CD14-positive monocyte (primary cell): Measurements from ENCODE around the gene ZNF433. TPM values are rescaled to one million over a fixed set of nuclear protein-coding genes. Genes with fewer than 3 reads are reported as not detected.

Experiments
- DNase-seq, 3 donors: peaks; one replicate each; pipeline ENCODE4 v3.0.0-alpha.2; 2011 to 2022
- H2AFZ ChIP-seq: 2 replicates; pipeline ENCODE4 v1.6.0; 2012; ENCODE audit warnings: mild to moderate bottlenecking, low read depth, low read length, inconsistent platforms; ENCODE audit not compliant: insufficient read depth, poor library complexity, severe bottlenecking
- H3K27ac ChIP-seq, 2 donors: 1 replicate in 1 of 2; 2 replicates in 1 of 2; pipeline ENCODE4 v1.5.1; 2012 to 2013; ENCODE audit warnings: low read length in 2 of 2, control low read depth in 1 of 2, inconsistent platforms in 1 of 2, low read depth in 1 of 2, mild to moderate bottlenecking in 1 of 2
- H3K27me3 ChIP-seq, 2 donors: one replicate each; pipeline versions ENCODE4 v1.6.0 to v1.6.1; 2011 to 2013; ENCODE audit warnings: low read length in 2 of 2; ENCODE audit not compliant: control insufficient read depth in 2 of 2, insufficient read depth in 2 of 2
- H3K36me3 ChIP-seq, 2 donors: replicated peaks in 1 of 2; 1 replicate in 1 of 2; 2 replicates in 1 of 2; pipeline versions ENCODE4 v1.5.1 to v1.6.1; 2012 to 2013; ENCODE audit warnings: low read length in 2 of 2, control low read depth in 1 of 2, inconsistent platforms in 1 of 2, mild to moderate bottlenecking in 1 of 2; ENCODE audit not compliant: insufficient read depth in 2 of 2, control insufficient read depth in 1 of 2
- H3K4me1 ChIP-seq, 2 donors: 1 replicate in 1 of 2; 2 replicates in 1 of 2; pipeline versions ENCODE4 v1.5.1 to v1.6.1; 2012 to 2013; ENCODE audit warnings: low read length in 2 of 2, control low read depth in 1 of 2, inconsistent platforms in 1 of 2, mild to moderate bottlenecking in 1 of 2, moderate library complexity in 1 of 2; ENCODE audit not compliant: insufficient read depth in 2 of 2, control insufficient read depth in 1 of 2
- H3K4me2 ChIP-seq: replicated peaks from 2 replicates; pipeline ENCODE3; 2012; ENCODE audit warnings: low read length, moderate library complexity, mild to moderate bottlenecking; ENCODE audit not compliant: poor library complexity, severe bottlenecking; ENCODE audit errors: extremely low read depth
- H3K4me3 ChIP-seq, 3 experiments: fragments of 200-600 bp in 1 of 3; sonication (generic) in 1 of 3; replicated peaks in 1 of 3; 1 replicate in 2 of 3; 2 replicates in 1 of 3; pipeline ENCODE4 v1.5.1; 2011 to 2013; ENCODE audit warnings: low read length in 3 of 3, mild to moderate bottlenecking in 3 of 3, control low read depth in 2 of 3, low read depth in 2 of 3, inconsistent platforms in 1 of 3, moderate library complexity in 1 of 3
- H3K79me2 ChIP-seq: 2 replicates; pipeline ENCODE4 v1.6.0; 2012; ENCODE audit warnings: mild to moderate bottlenecking, control low read depth, inconsistent platforms, low read length, moderate library complexity; ENCODE audit not compliant: insufficient read depth
- H3K9ac ChIP-seq: 2 replicates; pipeline ENCODE4 v1.6.0; 2017; ENCODE audit warnings: low read length, mild to moderate bottlenecking; ENCODE audit not compliant: insufficient read depth, poor library complexity, severe bottlenecking
- H3K9me3 ChIP-seq, 2 donors: replicated peaks in 1 of 2; 1 replicate in 1 of 2; 2 replicates in 1 of 2; pipeline versions ENCODE4 v1.5.1 to v1.6.1; 2012 to 2013; ENCODE audit warnings: low read length in 2 of 2, control low read depth in 1 of 2; ENCODE audit not compliant: control insufficient read depth in 1 of 2, insufficient read depth in 1 of 2
- H4K20me1 ChIP-seq: 2 replicates; pipeline ENCODE4 v1.6.0; 2012; ENCODE audit warnings: mild to moderate bottlenecking, low read length, control low read depth, moderate library complexity; ENCODE audit not compliant: insufficient read depth
- H3K27ac Mint-ChIP-seq, 7 donors: one replicate each; pipeline ENCODE4 v1.8.0; 2020; ENCODE audit warnings: mild to moderate bottlenecking in 7 of 7, mixed read lengths in 7 of 7, moderate library complexity in 6 of 7, inconsistent platforms in 2 of 7
- H3K27me3 Mint-ChIP-seq, 3 donors: one replicate each; pipeline ENCODE4 v1.8.0; 2021 to 2022; ENCODE audit warnings: low read depth in 3 of 3, mild to moderate bottlenecking in 3 of 3, mixed read lengths in 3 of 3, moderate library complexity in 3 of 3, inconsistent platforms in 1 of 3
- H3K36me3 Mint-ChIP-seq, 2 donors: one replicate each; pipeline ENCODE4 v1.8.0; 2020; ENCODE audit warnings: mixed read lengths in 2 of 2, inconsistent platforms in 1 of 2, mild to moderate bottlenecking in 1 of 2
- H3K4me1 Mint-ChIP-seq: one replicate; pipeline ENCODE4 v1.8.0; 2020; ENCODE audit warnings: mild to moderate bottlenecking, mixed read lengths
- H3K4me3 Mint-ChIP-seq, 2 donors: one replicate each; pipeline ENCODE4 v1.8.0; 2020; ENCODE audit warnings: mild to moderate bottlenecking in 2 of 2, mixed read lengths in 2 of 2, moderate library complexity in 1 of 2
- H3K9me3 Mint-ChIP-seq, 7 donors: one replicate each; pipeline ENCODE4 v1.8.0; 2020 to 2022; ENCODE audit warnings: mixed read lengths in 7 of 7, mild to moderate bottlenecking in 6 of 7, moderate library complexity in 6 of 7, inconsistent platforms in 2 of 7
- WGBS: methylation state at CpG from one replicate; pipeline ENCODE4 v1.1.5; 2013; ENCODE audit warnings: missing lambda C conversion rate; ENCODE audit not compliant: insufficient coverage; 5-methylcytosine and 5-hydroxymethylcytosine counted together
- intact Hi-C, 2 donors: fragments of 100-400 bp; cut with micrococcal nuclease; formaldehyde crosslinking; loops; one replicate each; pipeline versions ENCODE4 v1.15.0 to v1.15.1; 2023
- polyA plus RNA-seq, 3 donors: library from polyadenylated mRNA; depleted of rRNA in 1 of 3; unstranded in 2 of 3; stranded (reverse) in 1 of 3; fragments of 300-500 nt in 2 of 3; fragments of >200 nt in 1 of 3; fragmentation: Illumina TruSeq in 2 of 3; gene quantifications; 1 replicate in 2 of 3; 2 replicates in 1 of 3; pipeline ENCODE4 v1.2.3, GENCODE V29; 2012 to 2021
- TF ChIP-seq, protein P1 (sequence below): fragments of 200-600 bp; IDR thresholded peaks from one replicate; pipeline ENCODE4 v1.8.0; 2022; ENCODE audit warnings: antibody characterized with exemption, mild to moderate bottlenecking

ZNF433 gene
- polyA plus RNA-seq, 3 donors, result 0.50 to 1.1 (median 0.76) TPM

DNA sequence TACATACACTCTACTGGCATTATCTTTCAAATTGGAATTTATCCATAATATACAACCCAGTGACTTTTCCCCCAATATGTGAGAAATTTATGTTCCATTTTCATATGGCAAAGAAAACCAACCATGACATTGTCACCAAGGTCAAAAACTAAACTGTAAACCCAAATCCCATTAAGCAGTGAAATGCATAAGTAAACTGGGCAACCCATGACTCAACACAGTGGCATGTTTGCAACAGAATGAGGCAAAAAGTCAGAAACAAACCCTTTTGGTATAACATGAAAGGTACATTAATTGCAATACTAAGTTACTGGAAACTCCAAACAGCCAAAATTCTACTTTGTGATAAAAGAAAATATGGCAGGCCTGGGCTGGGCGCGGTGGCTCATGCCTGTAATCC is 12.4 kb upstream of the ZNF433 start:
- Histone ChIP-seq H3K36me3 (peaks cover 0 to 17% of the 10 kb centered on the region in 2 donors), H4K20me1 (no peaks in the 10 kb centered on the region), H3K79me2 (no peaks in the 10 kb centered on the region), H3K4me3 (no peak overlapping the region), H3K27ac (no peak overlapping the region), H3K9me3 (peaks cover 38 to 45% of the 10 kb centered on the region in 2 donors), H3K4me2 (no peak overlapping the region), H2AFZ (no peak overlapping the region), H3K27me3 (peaks cover 0 to 3% of the 10 kb centered on the region in 2 donors), H3K9ac (no peak overlapping the region), H3K4me1 (peaks cover 9 to 14% of the 10 kb centered on the region in 2 donors)
- Mint-ChIP-seq H3K36me3 (peaks cover 1 to 3% of the 10 kb centered on the region in 2 donors), H3K4me3 (no peak overlapping the region), H3K9me3 (peaks cover 18 to 76% (median 69%) of the 10 kb centered on the region in 7 donors), H3K27ac (no peak overlapping the region), H3K27me3 (peaks cover 13 to 23% (median 14%) of the 10 kb centered on the region in 3 donors), H3K4me1 (peaks cover 14% of the 10 kb centered on the region)
- no peak for DNase-seq
- TF ChIP-seq, protein P1, sequence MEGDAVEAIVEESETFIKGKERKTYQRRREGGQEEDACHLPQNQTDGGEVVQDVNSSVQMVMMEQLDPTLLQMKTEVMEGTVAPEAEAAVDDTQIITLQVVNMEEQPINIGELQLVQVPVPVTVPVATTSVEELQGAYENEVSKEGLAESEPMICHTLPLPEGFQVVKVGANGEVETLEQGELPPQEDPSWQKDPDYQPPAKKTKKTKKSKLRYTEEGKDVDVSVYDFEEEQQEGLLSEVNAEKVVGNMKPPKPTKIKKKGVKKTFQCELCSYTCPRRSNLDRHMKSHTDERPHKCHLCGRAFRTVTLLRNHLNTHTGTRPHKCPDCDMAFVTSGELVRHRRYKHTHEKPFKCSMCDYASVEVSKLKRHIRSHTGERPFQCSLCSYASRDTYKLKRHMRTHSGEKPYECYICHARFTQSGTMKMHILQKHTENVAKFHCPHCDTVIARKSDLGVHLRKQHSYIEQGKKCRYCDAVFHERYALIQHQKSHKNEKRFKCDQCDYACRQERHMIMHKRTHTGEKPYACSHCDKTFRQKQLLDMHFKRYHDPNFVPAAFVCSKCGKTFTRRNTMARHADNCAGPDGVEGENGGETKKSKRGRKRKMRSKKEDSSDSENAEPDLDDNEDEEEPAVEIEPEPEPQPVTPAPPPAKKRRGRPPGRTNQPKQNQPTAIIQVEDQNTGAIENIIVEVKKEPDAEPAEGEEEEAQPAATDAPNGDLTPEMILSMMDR, result no peak
- WGBS, result no CpG with 5 or more reads among the region's 2 CpGs
- intact Hi-C loops, result no loop called here

GRCh38 chr19:12043752-12044422 is 8.4 kb upstream of the ZNF433 start:
- peaks cover 1 to 7% of the 10 kb centered on the region in 2 donors for H3K36me3 Mint-ChIP-seq
- H3K4me1 ChIP-seq, result no peaks in the 10 kb centered on the region
- WGBS, result no CpG with 5 or more reads among the region's 5 CpGs
- H3K4me3 ChIP-seq, result peak overlapping the region in 1 of 3 experiments; percentile 17
- H3K27ac ChIP-seq, result no peak overlapping the region
- TF ChIP-seq, protein P1, result no peak
- DNase-seq, result no peak
- peaks cover 60 to 75% of the 10 kb centered on the region in 2 donors for H3K9me3 ChIP-seq
- H4K20me1 ChIP-seq, result no peaks in the 10 kb centered on the region
- H3K27me3 ChIP-seq, result no peaks in the 10 kb centered on the region
- no peak overlapping the region for H3K4me2 ChIP-seq
- peaks cover 0 to 17% of the 10 kb centered on the region in 2 donors for H3K36me3 ChIP-seq
- H3K4me1 Mint-ChIP-seq, result no peaks in the 10 kb centered on the region
- intact Hi-C loops, result no loop called here
- peaks cover 0 to 5% (median 0%) of the 10 kb centered on the region in 3 donors for H3K27me3 Mint-ChIP-seq
- H3K27ac Mint-ChIP-seq, result no peak overlapping the region
- no peak overlapping the region for H3K9ac ChIP-seq
- no peak overlapping the region for H3K4me3 Mint-ChIP-seq
- H3K79me2 ChIP-seq, result no peaks in the 10 kb centered on the region
- H3K9me3 Mint-ChIP-seq, result peaks cover 33 to 87% (median 83%) of the 10 kb centered on the region in 7 donors
- no peak overlapping the region for H2AFZ ChIP-seq
